PC-3 (cell line): Measurements from ENCODE around the gene DIP2C.

ENCODE experiments used
- EZH2phosphoT487 ChIP-seq: fragments of 300-600 bp; sonication (generic); IDR thresholded peaks from 2 replicates; pipeline ENCODE4 v1.6.1; 2018; ENCODE audit warnings: mild to moderate bottlenecking, antibody characterized with exemption, low read length, borderline replicate concordance
- TF ChIP-seq, protein P1 (sequence below): fragments of 300-600 bp; sonication (generic); conservative IDR thresholded peaks from 2 replicates; pipeline ENCODE4 v1.5.1; 2017; ENCODE audit warnings: antibody characterized with exemption, low read depth, mild to moderate bottlenecking, low read length

DNA sequence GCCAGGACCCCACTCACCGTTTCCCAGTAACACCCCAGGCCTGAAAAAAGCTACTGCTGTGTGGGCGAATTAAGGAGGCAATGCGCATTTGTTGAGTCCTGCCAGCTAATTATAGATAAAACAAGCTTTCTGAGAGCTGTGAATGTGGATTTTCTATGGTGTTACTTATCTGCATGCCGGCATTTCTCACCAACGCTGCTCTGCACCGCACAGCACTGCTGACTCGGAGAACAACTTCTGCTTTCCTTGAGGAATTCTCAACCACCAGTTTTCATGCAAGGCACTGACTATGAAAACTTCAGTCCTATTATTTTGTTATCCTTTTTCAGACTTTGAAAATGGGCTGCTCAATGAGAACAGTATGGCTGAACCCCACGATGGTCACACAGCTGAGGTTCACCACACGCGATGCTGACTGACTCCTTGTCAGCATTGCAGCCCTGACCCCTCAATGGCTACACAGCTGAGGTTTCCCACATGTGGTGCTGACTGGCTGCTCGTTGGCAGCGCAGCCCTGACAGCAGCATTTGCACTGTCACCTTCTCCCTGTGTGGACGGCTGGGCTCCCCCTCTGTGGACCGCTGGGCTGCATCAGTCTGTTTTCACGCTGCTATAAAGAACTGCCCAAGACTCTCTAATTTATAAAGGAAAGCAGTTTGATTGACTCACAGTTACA lies 190.6 kb downstream of the DIP2C start:
- TF ChIP-seq, protein P1, sequence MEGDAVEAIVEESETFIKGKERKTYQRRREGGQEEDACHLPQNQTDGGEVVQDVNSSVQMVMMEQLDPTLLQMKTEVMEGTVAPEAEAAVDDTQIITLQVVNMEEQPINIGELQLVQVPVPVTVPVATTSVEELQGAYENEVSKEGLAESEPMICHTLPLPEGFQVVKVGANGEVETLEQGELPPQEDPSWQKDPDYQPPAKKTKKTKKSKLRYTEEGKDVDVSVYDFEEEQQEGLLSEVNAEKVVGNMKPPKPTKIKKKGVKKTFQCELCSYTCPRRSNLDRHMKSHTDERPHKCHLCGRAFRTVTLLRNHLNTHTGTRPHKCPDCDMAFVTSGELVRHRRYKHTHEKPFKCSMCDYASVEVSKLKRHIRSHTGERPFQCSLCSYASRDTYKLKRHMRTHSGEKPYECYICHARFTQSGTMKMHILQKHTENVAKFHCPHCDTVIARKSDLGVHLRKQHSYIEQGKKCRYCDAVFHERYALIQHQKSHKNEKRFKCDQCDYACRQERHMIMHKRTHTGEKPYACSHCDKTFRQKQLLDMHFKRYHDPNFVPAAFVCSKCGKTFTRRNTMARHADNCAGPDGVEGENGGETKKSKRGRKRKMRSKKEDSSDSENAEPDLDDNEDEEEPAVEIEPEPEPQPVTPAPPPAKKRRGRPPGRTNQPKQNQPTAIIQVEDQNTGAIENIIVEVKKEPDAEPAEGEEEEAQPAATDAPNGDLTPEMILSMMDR, result no peak
- no peak for TF ChIP-seq EZH2phosphoT487
